ENCODE data around the gene NLRP11.

DNA sequence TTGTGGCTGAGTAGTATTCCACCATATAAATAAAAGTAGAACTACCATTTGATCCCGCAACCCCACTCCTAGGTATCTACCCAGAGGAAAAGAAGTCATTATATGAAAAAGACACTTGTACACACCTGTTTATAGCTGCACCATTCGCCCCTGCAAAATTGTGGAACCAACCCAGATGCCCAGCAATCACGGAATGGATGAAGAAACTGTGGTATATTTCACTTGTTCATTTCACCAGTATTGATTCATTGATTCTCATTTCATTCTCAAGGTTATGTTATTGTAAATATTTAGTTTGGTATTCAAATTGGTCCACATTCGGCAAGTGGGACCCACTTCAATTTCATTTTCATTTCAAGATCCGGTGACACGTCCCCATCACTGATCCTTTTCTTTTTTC, 81.1 kb downstream of the NLRP11 start:
- TF ChIP-seq, protein P1, sequence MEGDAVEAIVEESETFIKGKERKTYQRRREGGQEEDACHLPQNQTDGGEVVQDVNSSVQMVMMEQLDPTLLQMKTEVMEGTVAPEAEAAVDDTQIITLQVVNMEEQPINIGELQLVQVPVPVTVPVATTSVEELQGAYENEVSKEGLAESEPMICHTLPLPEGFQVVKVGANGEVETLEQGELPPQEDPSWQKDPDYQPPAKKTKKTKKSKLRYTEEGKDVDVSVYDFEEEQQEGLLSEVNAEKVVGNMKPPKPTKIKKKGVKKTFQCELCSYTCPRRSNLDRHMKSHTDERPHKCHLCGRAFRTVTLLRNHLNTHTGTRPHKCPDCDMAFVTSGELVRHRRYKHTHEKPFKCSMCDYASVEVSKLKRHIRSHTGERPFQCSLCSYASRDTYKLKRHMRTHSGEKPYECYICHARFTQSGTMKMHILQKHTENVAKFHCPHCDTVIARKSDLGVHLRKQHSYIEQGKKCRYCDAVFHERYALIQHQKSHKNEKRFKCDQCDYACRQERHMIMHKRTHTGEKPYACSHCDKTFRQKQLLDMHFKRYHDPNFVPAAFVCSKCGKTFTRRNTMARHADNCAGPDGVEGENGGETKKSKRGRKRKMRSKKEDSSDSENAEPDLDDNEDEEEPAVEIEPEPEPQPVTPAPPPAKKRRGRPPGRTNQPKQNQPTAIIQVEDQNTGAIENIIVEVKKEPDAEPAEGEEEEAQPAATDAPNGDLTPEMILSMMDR (IDR thresholded peaks at IDR 0.05), result no peak
- TF ChIP-seq POLR2A (IDR thresholded peaks at IDR 0.05), result no peak
